ENCODE measurements around the gene CCDC159.
A peak's percentile ranks its signal among the peaks of the same experiment; 100 is the strongest.

The CCDC159 gene

DNA sequence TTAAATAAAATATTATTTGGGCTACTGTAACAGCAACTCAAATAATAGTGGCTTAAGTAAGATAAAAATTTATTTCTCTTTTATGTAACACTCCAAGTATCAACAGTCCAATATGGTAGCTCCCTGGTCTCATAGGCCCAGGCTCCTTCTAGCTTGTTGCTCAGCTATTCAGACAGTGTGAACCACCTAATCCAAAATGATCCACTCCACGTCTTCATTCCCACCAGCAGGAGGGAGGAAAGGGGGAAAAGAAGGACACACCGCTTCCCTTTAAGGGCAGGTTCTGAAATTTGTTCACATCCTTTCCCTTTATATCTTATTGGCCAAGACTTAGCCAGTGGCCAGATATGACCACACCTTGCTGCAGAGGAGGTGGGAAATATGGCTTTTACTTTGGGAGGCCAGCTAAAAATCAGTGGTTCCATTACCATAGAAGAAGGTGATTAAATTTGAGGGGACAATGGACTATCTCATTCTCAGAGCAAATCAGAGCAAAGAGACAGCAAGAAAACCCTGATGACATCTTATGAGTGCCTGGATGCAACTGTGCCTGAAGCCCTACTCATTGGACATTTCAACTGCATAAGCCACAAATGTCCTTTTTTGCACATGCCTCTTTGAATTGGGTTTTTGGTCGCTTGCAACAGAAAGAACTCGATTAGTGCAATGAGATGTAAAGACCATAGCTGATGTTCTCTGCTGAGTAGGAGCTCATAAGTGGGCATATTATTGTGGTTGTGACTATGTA, 44.8 kb downstream of the CCDC159 start:
- DNase-seq (ENCODE audit: low read depth) = peak; percentile 32

DNA sequence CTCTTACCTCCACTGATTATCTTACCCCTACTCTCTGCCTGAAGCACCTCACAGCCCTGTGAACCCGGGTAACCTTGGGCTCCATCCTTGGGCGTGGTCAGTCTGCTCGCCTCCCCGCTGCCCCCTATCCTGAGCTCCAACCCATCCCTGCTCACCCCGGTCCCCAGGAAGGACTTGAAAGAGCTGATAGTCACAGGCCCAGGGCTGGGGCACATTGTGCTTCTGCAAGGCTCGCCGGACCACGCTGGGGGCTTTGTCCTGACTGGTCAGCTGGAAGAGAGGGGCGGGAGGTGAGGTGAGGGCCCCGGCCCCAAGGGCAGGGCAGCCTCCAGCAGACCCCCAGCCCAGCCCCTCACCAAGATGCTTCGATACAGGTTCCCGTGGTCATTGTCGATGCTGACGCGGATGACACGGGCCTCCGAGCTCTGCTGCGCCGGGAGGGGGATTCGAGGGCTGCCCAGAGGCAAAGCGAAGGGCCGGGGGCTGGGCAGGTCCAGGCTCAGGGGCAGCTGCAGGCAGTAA, 50.8 kb downstream of the CCDC159 start:
- no peak for DNase-seq (ENCODE audit: low read depth)

DNA sequence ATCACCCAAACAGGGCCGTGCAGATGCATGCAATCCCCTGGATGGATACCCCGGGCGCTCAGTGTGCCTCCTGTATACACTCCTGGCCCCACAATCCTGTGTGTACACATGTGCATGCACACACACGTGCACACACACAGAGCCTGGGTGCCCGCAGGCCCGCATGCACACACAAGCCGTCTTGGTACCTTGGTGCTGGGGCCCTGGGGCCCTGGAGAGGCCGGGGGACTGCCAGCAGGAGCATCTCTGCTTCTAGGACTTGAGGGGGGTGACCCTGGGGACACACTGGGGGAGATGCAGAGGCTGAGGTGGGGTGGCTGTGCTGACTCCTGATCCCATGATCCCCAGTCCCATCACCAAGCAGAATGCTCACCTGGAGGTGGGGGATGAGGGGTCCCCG, 53.3 kb downstream of the CCDC159 start:
- no peak for DNase-seq (ENCODE audit: low read depth)

DNA sequence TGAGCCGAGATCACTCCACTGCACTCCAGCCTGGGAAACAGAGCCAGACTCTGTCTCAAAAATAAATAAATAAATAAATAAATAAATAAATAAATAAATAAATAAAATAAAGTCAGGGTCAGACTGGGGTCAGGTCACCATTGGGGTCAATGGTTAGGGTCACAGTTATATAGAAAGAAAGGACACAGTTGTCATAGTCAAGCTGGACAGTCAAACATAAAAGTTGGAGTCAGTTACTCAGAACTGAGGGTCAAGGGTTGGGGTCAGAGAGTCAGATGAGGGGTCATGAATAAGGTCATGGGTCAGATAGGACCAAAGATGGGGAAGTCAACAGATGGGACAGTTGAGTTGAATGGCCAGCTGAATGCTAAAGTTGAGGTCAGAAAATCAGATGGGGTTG, 54.5 kb downstream of the CCDC159 start:
- no peak for DNase-seq (ENCODE audit: low read depth)

DNA sequence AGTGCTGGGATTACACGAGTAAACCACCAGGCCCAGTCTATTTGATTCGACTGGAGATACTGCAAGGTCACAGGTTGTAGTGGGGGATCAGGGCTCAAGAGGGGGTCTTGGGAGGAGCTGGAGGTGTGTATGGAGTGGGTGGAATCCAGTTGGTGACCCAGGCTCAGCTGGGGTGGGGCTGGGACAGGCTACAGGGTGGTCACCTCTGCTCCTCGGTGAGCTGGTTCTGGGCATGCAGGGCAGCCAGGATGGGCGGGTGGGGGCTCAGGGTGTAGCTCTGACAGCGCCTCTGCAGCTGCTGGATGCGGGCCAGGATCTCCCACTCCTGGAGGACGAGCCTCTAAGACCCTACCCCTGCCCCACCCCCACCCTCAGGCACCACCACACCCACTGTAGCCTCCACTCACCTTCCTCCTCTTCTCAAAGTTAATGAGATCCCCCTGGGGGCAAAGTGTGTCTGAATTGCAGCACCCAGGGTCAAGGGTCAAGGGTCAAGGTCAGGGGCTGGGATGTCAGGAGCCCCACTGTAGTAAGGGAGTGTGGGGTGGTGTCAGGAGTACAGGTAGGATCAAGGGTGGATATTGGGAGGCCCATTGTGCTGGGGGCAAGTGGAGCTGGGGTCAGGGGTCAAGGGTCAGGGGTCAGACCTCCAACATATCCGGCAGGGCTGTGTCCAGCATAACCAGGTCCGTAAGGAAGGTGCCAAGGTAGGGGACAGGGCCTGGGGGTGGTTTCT, 55.7 kb downstream of the CCDC159 start:
- DNase-seq (ENCODE audit: low read depth) = no peak

Data from ELR (cell line).